Measurements from ENCODE around the gene SBF2. TPM values are rescaled to one million over a fixed set of nuclear protein-coding genes. Genes with fewer than 3 reads are reported as not detected.

The SBF2 gene
- polyA plus RNA-seq, 1 experiment: 44.4 TPM

DNA sequence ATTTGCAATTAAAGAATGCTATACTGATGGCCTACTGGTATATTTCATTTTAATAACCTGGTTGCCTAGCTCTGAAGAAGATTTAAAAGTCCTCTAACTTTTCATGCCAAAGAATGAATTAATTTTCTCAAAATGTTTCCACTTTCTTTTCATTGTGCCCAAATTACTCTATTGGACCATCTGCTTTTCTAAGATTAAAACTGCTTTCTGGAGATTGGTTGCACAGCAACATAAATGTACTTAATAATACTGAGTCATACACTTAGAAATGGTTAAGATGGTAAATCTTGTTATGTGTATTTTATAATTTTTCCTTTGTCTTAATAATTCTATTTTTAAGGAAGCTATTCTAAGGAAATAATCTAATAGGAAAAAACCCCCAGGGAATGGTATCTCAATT is 479.9 kb downstream of the SBF2 start:
- TF ChIP-seq, protein P1, sequence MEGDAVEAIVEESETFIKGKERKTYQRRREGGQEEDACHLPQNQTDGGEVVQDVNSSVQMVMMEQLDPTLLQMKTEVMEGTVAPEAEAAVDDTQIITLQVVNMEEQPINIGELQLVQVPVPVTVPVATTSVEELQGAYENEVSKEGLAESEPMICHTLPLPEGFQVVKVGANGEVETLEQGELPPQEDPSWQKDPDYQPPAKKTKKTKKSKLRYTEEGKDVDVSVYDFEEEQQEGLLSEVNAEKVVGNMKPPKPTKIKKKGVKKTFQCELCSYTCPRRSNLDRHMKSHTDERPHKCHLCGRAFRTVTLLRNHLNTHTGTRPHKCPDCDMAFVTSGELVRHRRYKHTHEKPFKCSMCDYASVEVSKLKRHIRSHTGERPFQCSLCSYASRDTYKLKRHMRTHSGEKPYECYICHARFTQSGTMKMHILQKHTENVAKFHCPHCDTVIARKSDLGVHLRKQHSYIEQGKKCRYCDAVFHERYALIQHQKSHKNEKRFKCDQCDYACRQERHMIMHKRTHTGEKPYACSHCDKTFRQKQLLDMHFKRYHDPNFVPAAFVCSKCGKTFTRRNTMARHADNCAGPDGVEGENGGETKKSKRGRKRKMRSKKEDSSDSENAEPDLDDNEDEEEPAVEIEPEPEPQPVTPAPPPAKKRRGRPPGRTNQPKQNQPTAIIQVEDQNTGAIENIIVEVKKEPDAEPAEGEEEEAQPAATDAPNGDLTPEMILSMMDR (IDR thresholded peaks at IDR 0.05; ENCODE audit: low read depth, low read length): no peak
- no peak overlapping the region for H3K4me3 ChIP-seq (ENCODE audit: low read depth, low read length)
- no peak for DNase-seq (ENCODE audit: low read depth, low spot score)
- POLR2A ChIA-PET: interaction anchor here (0.5 kb wide), 1 partner anchor 10 kb away, joined by 3 read pairs; no protein-coding TSS in a partner anchor
- no peaks in the 10 kb centered on the region for H3K9me3 ChIP-seq (ENCODE audit: control insufficient read depth, insufficient read depth, low read length)
- CTCF ChIA-PET: interaction anchor here (1.2 kb wide), 1 partner anchor 159 kb away, joined by 4 read pairs; no protein-coding TSS in a partner anchor
- H3K27me3 ChIP-seq (ENCODE audit: control insufficient read depth, insufficient read depth, low read length): no peaks in the 10 kb centered on the region
- H3K27ac ChIP-seq (ENCODE audit: low read depth, low read length): no peak overlapping the region

DNA sequence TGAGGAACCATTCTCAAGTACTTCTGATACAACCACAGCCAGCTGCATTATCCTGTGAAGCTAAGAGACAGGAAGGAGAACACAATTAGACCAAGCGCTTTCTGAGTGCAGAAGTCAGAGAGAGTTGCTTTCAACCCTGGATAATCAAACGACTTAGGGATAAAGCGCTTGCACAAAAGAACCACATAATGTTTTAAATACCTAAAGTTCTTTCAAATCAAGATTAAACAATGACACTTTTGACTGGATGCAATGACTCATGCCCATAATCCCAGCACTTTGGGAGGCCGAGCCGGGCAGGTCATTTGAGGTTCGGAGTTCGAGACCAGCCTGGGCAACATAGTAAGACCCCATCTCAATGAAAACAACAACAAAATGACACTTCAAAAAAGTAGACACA is 485.1 kb downstream of the SBF2 start:
- ChIA-PET CTCF (interaction anchor here (0.6 kb wide), 1 partner anchor 499 kb away, joined by 3 read pairs; no protein-coding TSS in a partner anchor), POLR2A (no interaction called here)
- Histone ChIP-seq H3K9me3 (ENCODE audit: control insufficient read depth, insufficient read depth, low read length) (peaks cover 3% of the 10 kb centered on the region), H3K27ac (ENCODE audit: low read depth, low read length) (no peak overlapping the region), H3K27me3 (ENCODE audit: control insufficient read depth, insufficient read depth, low read length) (no peaks in the 10 kb centered on the region), H3K4me3 (ENCODE audit: low read depth, low read length) (no peak overlapping the region)
- no peak for DNase-seq (ENCODE audit: low read depth, low spot score)
- TF ChIP-seq, protein P1 (IDR thresholded peaks at IDR 0.05; ENCODE audit: low read depth, low read length): no peak

DNA sequence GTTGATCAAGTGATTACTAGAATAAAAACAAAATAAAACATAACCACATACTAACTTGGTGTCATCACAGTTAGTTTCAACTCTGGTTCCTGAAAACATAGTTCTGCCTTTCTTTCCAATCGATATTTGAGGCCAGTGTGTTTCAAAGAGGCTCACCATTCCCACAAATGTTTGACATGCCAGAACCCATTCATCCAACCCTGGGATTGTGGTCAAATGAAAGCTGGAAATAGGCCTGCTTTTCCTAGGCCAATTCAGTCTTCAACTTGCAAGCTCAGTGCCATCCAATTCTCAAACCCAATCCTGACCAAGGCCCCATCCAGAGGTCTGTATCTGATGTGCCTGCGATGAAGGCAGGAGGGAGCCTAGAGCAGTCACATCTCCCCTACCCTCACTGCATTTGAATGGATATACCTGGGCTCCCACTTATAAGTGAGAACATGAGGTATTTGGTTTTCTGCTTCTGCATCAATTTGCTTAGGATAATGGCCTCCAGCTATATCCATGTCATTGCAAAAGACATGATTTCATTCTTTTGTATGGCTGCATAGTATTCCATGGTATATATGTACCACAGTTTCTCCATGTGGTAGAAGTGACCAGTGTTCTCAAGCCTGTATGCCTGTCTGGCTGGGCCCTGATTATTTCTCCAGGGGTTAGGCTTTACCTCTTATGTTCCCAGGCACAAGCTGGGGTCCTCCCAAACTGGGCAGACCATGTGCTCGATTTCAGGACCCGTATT is 486.9 kb downstream of the SBF2 start:
- Histone ChIP-seq H3K4me3 (ENCODE audit: low read depth, low read length) (no peak overlapping the region), H3K27me3 (ENCODE audit: control insufficient read depth, insufficient read depth, low read length) (no peaks in the 10 kb centered on the region), H3K9me3 (ENCODE audit: control insufficient read depth, insufficient read depth, low read length) (peaks cover 3% of the 10 kb centered on the region), H3K27ac (ENCODE audit: low read depth, low read length) (no peak overlapping the region)
- ChIA-PET POLR2A (no interaction called here), CTCF (no interaction called here)
- DNase-seq (ENCODE audit: low read depth, low spot score): no peak
- TF ChIP-seq, protein P1 (IDR thresholded peaks at IDR 0.05; ENCODE audit: low read depth, low read length): no peak

DNA sequence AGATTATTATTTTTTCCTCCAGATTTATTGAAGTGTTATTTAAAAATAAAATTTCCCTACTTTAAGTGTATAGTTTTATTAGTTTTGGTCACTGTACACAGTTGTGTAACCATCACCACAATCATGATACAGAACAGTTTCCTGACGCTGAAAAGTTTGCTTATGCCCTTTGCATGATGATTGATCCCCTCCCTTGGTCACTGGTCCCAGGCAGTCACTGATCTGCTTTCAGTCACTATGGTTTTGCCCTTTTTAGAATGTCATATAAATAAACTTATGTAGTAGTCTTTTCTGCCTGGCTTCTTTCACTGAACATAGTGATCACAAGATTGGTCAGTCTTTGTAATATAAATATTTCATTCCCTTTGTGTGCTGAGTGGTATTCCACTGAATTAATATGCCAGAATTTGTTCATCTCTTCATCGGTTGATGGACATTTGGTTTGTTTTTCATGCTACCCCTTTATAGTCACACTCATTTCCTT is 489.6 kb downstream of the SBF2 start:
- ChIA-PET POLR2A (no interaction called here), CTCF (no interaction called here)
- H3K27ac ChIP-seq (ENCODE audit: low read depth, low read length): peak overlapping the region; percentile 53
- H3K9me3 ChIP-seq (ENCODE audit: control insufficient read depth, insufficient read depth, low read length): peaks cover 3% of the 10 kb centered on the region
- no peak for DNase-seq (ENCODE audit: low read depth, low spot score)
- no peaks in the 10 kb centered on the region for H3K27me3 ChIP-seq (ENCODE audit: control insufficient read depth, insufficient read depth, low read length)
- H3K4me3 ChIP-seq (ENCODE audit: low read depth, low read length): no peak overlapping the region
- TF ChIP-seq, protein P1 (IDR thresholded peaks at IDR 0.05; ENCODE audit: low read depth, low read length): no peak

- H3K27me3 ChIP-seq (ENCODE audit: control insufficient read depth, insufficient read depth, low read length): no peaks in the 10 kb centered on the region
- H3K9me3 ChIP-seq (ENCODE audit: control insufficient read depth, insufficient read depth, low read length): peaks cover 3% of the 10 kb centered on the region
- peak overlapping the region; percentile 42 for H3K27ac ChIP-seq (ENCODE audit: low read depth, low read length)
- POLR2A ChIA-PET: interaction anchor here (1.0 to 3.0 kb wide), 2 partner anchors 16 to 45 kb away, joined by 7 to 14 read pairs; no protein-coding TSS in a partner anchor
- no peak for DNase-seq (ENCODE audit: low read depth, low spot score)
- TF ChIP-seq, protein P1 (IDR thresholded peaks at IDR 0.05; ENCODE audit: low read depth, low read length): no peak
- H3K4me3 ChIP-seq (ENCODE audit: low read depth, low read length): no peak overlapping the region
- CTCF ChIA-PET: no interaction called here
Measured at GRCh38 chr11:9803685-9804418, 490.2 kb downstream of the SBF2 start.

All from AG04450 (cell line).